Mesothelial cell of epicardium (in vitro differentiated cells): ENCODE data around the gene CREB3L1. TPM values are rescaled to one million over a fixed set of nuclear protein-coding genes. Genes with fewer than 3 reads are reported as not detected.

Experiments used
- DNase-seq, 2 experiments: peaks; one replicate each; pipeline ENCODE4 v3.0.0; 2021; ENCODE audit warnings: low spot score in 2 of 2; ENCODE audit not compliant: unreplicated experiment in 2 of 2
- H3K27ac Mint-ChIP-seq: 2 replicates; pipeline ENCODE4 v1.8.0; 2021; ENCODE audit warnings: mixed read lengths
- H3K27me3 Mint-ChIP-seq: 2 replicates; pipeline ENCODE4 v1.8.0; 2021; ENCODE audit warnings: low read depth, mixed read lengths
- H3K36me3 Mint-ChIP-seq: 2 replicates; pipeline ENCODE4 v1.8.0; 2021; ENCODE audit warnings: mixed read lengths
- H3K4me1 Mint-ChIP-seq: 2 replicates; pipeline ENCODE4 v1.8.0; 2021; ENCODE audit warnings: mixed read lengths
- H3K4me3 Mint-ChIP-seq: 2 replicates; pipeline ENCODE4 v1.8.0; 2021; ENCODE audit warnings: mild to moderate bottlenecking, moderate library complexity, mixed read lengths
- H3K9me3 Mint-ChIP-seq: 2 replicates; pipeline ENCODE4 v1.8.0; 2021; ENCODE audit warnings: mixed read lengths
- total RNA-seq: library from RNA; stranded (reverse); gene quantifications from 3 replicates; pipeline ENCODE4 v1.2.1, GENCODE V29; 2021
- TF ChIP-seq, protein P1 (sequence below): fragments of 200-600 bp; sonication (generic); IDR thresholded peaks from one replicate; pipeline ENCODE4 v1.5.0; 2021; ENCODE audit warnings: antibody characterized with exemption; ENCODE audit not compliant: unreplicated experiment

Gene CREB3L1, protein sequence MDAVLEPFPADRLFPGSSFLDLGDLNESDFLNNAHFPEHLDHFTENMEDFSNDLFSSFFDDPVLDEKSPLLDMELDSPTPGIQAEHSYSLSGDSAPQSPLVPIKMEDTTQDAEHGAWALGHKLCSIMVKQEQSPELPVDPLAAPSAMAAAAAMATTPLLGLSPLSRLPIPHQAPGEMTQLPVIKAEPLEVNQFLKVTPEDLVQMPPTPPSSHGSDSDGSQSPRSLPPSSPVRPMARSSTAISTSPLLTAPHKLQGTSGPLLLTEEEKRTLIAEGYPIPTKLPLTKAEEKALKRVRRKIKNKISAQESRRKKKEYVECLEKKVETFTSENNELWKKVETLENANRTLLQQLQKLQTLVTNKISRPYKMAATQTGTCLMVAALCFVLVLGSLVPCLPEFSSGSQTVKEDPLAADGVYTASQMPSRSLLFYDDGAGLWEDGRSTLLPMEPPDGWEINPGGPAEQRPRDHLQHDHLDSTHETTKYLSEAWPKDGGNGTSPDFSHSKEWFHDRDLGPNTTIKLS
- total RNA-seq, result 34.5 to 43.0 TPM (median 36.3 TPM) in 3 replicates

DNA sequence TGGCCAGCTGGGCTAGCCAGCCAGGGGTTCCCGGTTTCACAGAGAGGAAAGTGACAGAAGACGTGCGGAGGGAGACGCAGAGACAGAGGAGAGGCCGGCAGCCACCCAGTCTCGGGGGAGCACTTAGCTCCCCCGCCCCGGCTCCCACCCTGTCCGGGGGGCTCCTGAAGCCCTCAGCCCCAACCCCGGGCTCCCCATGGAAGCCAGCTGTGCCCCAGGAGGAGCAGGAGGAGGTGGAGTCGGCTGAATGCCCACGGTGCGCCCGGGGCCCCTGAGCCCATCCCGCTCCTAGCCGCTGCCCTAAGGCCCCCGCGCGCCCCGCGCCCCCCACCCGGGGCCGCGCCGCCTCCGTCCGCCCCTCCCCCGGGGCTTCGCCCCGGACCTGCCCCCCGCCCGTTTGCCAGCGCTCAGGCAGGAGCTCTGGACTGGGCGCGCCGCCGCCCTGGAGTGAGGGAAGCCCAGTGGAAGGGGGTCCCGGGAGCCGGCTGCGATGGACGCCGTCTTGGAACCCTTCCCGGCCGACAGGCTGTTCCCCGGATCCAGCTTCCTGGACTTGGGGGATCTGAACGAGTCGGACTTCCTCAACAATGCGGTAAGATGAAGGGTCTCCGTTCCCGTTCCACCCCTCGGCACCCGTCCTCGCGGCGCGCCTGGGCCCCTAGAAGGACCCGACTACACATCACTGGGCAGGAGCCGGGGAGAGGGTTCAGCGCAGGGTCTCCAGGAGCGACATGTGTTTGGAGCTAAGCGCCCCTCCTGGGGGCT, at the start of gene CREB3L1:
Gene CREB3L1 (plus strand): TSS at position 41 of the 765 bp plus-strand sequence. CDS start 450 bp downstream, at position 491.
- peak within 1 kb of the TSS; percentile 81 for H3K4me3 Mint-ChIP-seq
- DNase-seq, result peak in 1 of 2 experiments; percentile 61
- peaks cover 22% of the 10 kb centered on the region for H3K27me3 Mint-ChIP-seq
- peaks cover 59% of the 10 kb centered on the region for H3K4me1 Mint-ChIP-seq
- TF ChIP-seq, protein P1, sequence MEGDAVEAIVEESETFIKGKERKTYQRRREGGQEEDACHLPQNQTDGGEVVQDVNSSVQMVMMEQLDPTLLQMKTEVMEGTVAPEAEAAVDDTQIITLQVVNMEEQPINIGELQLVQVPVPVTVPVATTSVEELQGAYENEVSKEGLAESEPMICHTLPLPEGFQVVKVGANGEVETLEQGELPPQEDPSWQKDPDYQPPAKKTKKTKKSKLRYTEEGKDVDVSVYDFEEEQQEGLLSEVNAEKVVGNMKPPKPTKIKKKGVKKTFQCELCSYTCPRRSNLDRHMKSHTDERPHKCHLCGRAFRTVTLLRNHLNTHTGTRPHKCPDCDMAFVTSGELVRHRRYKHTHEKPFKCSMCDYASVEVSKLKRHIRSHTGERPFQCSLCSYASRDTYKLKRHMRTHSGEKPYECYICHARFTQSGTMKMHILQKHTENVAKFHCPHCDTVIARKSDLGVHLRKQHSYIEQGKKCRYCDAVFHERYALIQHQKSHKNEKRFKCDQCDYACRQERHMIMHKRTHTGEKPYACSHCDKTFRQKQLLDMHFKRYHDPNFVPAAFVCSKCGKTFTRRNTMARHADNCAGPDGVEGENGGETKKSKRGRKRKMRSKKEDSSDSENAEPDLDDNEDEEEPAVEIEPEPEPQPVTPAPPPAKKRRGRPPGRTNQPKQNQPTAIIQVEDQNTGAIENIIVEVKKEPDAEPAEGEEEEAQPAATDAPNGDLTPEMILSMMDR, result no peak
- no peaks in the 10 kb centered on the region for H3K36me3 Mint-ChIP-seq
- no peaks in the 10 kb centered on the region for H3K9me3 Mint-ChIP-seq
- H3K27ac Mint-ChIP-seq, result no peak within 1 kb of the TSS

DNA sequence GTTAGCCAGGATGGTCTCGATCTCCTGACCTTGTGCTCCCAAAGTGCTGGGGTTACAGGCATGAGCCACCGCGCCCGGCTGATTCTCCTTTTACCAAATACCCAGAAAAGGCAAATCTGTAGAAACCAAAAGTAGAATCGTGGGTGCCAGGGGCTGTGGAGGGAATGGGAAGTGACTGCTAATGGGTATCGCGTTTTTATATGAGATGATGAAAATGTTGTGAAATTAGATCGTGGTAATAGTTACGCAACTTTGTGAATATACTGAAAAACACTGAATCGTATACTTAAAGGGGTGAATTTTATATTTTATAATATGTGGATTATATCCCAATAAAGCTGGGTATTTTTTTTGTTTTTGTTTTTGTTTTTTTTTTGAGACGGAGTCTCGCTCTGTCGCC, 48.2 kb upstream of the CREB3L1 start:
- TF ChIP-seq, protein P1, result no peak
- no peaks in the 10 kb centered on the region for H3K36me3 Mint-ChIP-seq
- no peak overlapping the region for H3K27ac Mint-ChIP-seq
- H3K9me3 Mint-ChIP-seq, result no peaks in the 10 kb centered on the region
- DNase-seq, result no peak
- peaks cover under 1% of the 10 kb centered on the region for H3K27me3 Mint-ChIP-seq
- no peak overlapping the region for H3K4me3 Mint-ChIP-seq
- no peaks in the 10 kb centered on the region for H3K4me1 Mint-ChIP-seq

DNA sequence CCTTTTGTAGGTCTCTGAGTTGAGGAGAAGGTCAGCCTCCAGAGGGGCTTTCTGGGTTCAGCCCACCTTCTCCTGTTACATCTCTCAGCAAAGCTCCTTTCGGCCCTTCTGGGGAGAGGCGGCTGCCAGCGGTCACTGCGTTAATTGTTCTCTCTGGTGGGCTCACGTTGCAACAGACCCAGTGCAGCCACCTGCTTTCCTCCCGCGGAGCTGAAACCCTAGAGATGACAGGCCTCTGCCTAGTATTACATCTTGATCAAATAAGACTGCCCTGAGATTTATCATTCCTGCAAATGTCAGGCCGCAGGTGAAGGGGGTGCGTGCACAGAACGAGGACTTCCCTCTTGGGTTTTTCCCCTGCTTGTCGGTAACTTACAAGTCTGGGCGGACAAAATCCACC, 43.2 kb upstream of the CREB3L1 start:
- no peak overlapping the region for H3K27ac Mint-ChIP-seq
- peaks cover 14% of the 10 kb centered on the region for H3K4me1 Mint-ChIP-seq
- DNase-seq, result no peak
- TF ChIP-seq, protein P1, result no peak
- no peaks in the 10 kb centered on the region for H3K9me3 Mint-ChIP-seq
- H3K36me3 Mint-ChIP-seq, result no peaks in the 10 kb centered on the region
- no peak overlapping the region for H3K4me3 Mint-ChIP-seq
- H3K27me3 Mint-ChIP-seq, result peaks cover 35% of the 10 kb centered on the region

DNA sequence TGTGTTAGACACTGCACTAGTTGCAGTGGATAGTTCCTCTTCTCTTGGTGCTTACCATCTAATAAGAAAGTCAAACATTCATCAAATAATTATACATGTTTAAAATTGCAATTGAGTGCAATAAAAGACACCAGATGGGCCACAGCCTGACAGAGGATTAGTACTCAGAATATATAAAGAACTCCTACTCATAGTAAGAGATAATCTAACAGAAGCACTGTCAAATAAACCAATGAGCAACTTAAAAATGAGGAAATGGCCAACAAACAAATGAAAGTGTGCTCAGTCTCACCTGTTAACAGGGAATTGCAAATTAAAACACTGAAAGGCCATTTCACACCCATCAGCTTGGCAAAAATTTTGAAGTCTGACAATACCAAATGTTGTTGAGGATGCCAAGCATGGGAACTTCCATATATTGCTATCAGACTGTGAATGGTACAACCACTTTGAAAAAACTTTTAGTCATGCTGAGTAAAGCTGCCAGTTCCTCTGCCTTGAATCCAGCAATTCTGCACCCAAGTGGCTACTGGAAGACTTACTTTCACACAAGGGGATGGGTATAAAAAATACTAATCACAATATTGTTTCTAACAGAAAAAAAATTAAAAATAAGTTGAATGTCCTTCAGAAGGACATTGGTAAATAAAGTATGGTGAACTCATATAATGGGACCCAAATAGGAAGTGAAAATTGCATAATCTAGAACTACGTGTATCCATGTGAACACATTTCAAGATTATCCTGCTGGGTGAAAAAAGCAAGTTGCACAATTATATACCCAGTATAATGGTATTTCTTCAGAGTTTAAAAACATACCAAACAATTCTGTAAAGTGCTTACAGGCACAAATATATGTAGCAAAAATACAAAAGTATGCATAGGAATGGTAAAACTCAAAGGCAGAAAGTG, 41.4 kb upstream of the CREB3L1 start:
- no peaks in the 10 kb centered on the region for H3K9me3 Mint-ChIP-seq
- no peak overlapping the region for H3K27ac Mint-ChIP-seq
- no peaks in the 10 kb centered on the region for H3K36me3 Mint-ChIP-seq
- H3K4me1 Mint-ChIP-seq, result peaks cover 21% of the 10 kb centered on the region
- DNase-seq, result no peak
- peaks cover 36% of the 10 kb centered on the region for H3K27me3 Mint-ChIP-seq
- H3K4me3 Mint-ChIP-seq, result peak overlapping the region; percentile 3
- TF ChIP-seq, protein P1, result no peak

DNA sequence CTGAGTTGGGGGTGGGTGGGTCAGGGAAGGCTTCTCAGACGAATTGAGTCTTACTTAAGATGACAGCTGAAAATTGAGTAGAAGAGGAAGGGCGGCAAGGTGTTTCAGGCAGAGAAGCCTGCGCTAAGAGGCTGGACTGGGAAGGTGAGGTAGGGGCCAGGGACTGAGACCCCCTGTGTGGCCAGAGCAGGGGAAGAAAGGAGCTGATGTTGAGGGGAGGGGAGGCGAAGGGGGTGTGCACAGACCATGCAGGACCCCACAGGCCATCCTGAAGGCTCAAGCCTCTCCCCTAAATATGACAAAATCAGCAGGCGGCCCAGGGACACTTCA, 40.6 kb upstream of the CREB3L1 start:
- H3K27me3 Mint-ChIP-seq, result peaks cover 36% of the 10 kb centered on the region
- TF ChIP-seq, protein P1, result no peak
- H3K27ac Mint-ChIP-seq, result peak overlapping the region; percentile 67
- no peaks in the 10 kb centered on the region for H3K36me3 Mint-ChIP-seq
- peak overlapping the region; percentile 75 for H3K4me3 Mint-ChIP-seq
- H3K9me3 Mint-ChIP-seq, result no peaks in the 10 kb centered on the region
- no peak for DNase-seq
- peaks cover 21% of the 10 kb centered on the region for H3K4me1 Mint-ChIP-seq
